HG03139 (cell line): ENCODE measurements around the gene ZNF280B.
"Not testable (repeated sequence)": the region's sequence is repeated elsewhere in the genome, so short reads cannot be mapped to it uniquely, and the experiment has no call there.

Experiments
- ATAC-seq: cut with Tn5 transposase; IDR thresholded peaks from one replicate; pipeline ENCODE4 v1.9.1; 2021; ENCODE audit not compliant: unreplicated experiment

The ZNF280B gene

GRCh38 chr22:22509912-22510311, 1.4 kb upstream of the ZNF280B start:
- ATAC-seq: not testable (repeated sequence)

GRCh38 chr22:22507743-22508273, 734 bp downstream of the ZNF280B start:
- no peak for ATAC-seq

- ATAC-seq: no peak
Measured at GRCh38 chr22:22506736-22507135, 1.8 kb downstream of the ZNF280B start.

GRCh38 chr22:22498267-22498666, 10.3 kb downstream of the ZNF280B start:
- no peak for ATAC-seq

GRCh38 chr22:22491589-22491988, 17.0 kb downstream of the ZNF280B start:
- not testable (repeated sequence) for ATAC-seq

- no peak for ATAC-seq
Measured at GRCh38 chr22:22488736-22489135, 19.8 kb downstream of the ZNF280B start.

GRCh38 chr22:22487869-22488597, 20.5 kb downstream of the ZNF280B start:
- no peak for ATAC-seq

GRCh38 chr22:22487059-22487458, 21.5 kb downstream of the ZNF280B start:
- ATAC-seq: no peak

GRCh38 chr22:22486132-22486899, 22.2 kb downstream of the ZNF280B start:
- no peak for ATAC-seq

- ATAC-seq: no peak
Measured at GRCh38 chr22:22485524-22485923, 23.0 kb downstream of the ZNF280B start.

GRCh38 chr22:22484023-22484422, 24.5 kb downstream of the ZNF280B start:
- no peak for ATAC-seq

GRCh38 chr22:22480940-22481339, 27.6 kb downstream of the ZNF280B start:
- no peak for ATAC-seq

- ATAC-seq: no peak
Measured at GRCh38 chr22:22479999-22480532, 28.5 kb downstream of the ZNF280B start.

- no peak for ATAC-seq
Measured at GRCh38 chr22:22479116-22479515, 29.4 kb downstream of the ZNF280B start.

GRCh38 chr22:22478470-22478869, 30.1 kb downstream of the ZNF280B start:
- ATAC-seq: no peak

GRCh38 chr22:22474733-22475132, 33.8 kb downstream of the ZNF280B start:
- ATAC-seq: no peak

GRCh38 chr22:22471104-22471503, 37.4 kb downstream of the ZNF280B start:
- ATAC-seq: not testable (repeated sequence)

- no peak for ATAC-seq
Measured at GRCh38 chr22:22469527-22469926, 39.0 kb downstream of the ZNF280B start.

- ATAC-seq: not testable (repeated sequence)
Measured at GRCh38 chr22:22468794-22469469, 39.6 kb downstream of the ZNF280B start.

GRCh38 chr22:22467112-22467511, 41.4 kb downstream of the ZNF280B start:
- no peak for ATAC-seq

GRCh38 chr22:22465782-22466181, 42.8 kb downstream of the ZNF280B start:
- no peak for ATAC-seq
